GM18519 (cell line): ENCODE measurements around the gene ZNF618.

Experiments used
- ATAC-seq: cut with Tn5 transposase; IDR thresholded peaks from one replicate; pipeline ENCODE4 v1.9.1; 2021; ENCODE audit warnings: mild to moderate bottlenecking, moderate library complexity; ENCODE audit not compliant: unreplicated experiment, low FRiP score

ZNF618 gene

DNA sequence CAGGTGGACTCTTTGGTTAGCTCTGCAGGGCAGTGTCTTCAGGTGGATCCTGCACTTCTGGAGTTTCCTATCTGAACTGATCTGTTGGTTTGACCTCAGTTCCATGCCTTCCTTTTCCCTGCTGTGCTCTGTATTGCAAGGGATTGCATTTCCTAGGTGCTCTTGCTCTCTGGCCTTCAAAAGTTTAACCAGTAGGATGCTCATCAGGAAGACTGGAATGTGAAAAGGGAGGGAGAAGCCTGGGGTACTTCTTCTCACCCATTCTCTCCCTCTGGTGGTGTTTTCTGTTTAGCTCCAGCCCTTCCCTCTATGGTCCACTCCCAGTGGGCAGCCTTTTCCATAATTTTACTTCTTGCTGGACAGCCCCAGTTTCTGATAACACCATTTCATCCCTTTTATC is 78.5 kb downstream of the ZNF618 start:
- no peak for ATAC-seq

DNA sequence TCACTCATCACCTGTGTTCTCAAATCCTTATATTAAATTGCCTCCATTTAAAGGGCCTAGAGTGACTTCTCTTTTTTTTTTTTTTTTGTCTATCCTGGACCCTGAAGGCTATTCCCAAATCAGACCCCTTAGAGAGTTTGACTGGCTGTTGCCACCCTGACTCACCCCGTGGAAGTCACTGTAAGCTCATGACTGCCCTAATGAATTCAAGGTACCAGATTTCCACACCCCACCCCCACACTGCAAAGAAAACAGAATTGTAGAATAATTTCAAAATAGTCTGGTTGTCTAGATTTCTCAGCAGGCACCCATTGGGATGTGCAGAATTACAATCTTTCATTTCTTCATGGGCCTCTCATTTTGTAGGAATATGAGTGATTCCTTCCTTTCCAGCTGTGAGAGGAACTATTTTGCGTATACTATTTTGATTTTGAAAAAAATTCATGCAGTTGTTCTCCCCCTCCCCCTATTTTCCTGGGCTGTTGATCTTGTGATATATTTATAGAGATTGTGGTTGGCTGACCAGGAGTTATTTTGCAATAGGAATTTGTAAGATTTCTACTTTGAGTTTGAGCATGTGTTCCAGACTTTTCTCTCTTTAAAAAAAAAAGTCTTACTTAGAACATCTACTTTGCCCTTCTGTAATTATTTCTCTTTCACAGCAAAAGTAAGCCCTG is 79.1 kb downstream of the ZNF618 start:
- no peak for ATAC-seq

DNA sequence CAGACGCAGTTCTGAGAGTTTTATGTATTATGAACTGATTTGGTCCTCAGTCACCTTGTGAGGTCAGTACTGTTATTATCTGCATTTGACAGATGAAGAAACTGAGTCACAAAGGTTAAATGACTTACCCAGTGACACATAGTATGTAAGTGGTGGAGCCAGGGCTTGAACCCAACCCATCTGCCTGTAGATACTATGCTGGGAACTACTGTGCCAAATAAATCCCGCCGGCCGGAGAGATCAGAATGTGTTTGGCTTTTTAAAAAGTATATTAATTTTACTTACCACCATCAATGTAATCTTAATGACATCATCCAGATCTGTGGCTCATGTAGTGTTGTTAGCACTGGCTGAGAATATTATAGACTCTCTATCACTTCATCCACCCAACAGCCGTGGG is 80.8 kb downstream of the ZNF618 start:
- ATAC-seq, result no peak

DNA sequence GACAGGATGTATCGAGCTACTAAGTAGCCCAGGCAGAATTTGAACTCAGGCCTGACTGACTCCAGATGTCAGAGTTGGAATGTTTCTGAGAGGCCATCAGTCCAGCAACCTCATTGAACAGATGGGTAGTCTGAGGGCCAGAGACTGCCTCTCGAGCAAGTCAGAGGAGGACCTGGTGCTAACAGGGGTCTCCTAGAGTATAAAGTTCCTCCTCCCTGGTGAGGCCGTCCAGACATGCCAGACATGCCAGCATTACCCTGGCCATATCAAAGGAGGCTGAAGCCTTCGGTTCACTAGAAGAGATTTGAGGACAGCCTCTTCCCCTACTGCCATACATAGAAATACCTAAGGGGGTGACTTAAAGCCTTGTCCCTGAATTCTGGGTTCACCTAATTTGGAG is 81.2 kb downstream of the ZNF618 start:
- ATAC-seq, result no peak

DNA sequence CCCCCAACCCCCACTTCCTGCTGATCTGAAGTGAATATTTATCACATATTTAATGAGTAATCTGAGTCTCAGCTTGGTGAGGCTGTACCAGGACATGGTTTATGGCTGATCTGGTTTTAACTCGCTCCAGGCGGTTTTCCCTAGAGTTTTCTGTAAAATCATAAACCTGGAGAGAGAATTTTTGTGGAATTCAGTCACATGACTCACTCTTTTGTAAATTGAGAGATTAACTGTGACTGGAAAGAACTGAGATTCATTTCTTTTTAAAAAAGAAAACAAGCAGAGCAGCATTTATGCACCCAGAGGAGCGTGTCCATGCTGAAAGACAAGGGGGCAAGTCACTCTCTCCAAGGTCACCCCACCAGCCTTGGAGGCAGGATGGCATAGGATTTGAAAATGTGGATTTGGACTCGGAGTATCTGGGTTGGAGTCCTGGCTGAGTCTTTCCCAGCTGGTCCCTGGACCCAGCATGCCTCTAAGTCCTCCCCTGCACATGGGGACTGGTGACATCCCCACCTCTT is 81.8 kb downstream of the ZNF618 start:
- ATAC-seq, result no peak

DNA sequence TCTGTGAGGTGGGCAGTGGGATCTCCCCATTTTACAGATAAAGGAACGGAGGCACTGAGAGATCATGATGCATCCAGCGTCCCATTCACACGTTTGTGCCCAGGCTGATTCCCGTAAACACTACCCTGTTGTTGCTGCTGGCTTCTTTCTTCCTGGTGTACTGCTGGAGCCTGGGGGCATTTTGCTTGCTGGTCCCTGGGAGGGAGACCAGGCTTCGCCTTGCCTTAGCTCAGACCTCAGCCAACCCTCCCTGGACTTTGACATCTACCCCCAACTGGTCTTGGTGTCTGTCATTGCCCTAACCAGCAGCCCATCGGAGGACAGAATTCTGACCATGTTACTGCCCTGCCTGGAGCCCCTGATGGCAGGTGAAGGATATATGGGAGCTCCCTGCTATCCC is 82.4 kb downstream of the ZNF618 start:
- ATAC-seq, result no peak

DNA sequence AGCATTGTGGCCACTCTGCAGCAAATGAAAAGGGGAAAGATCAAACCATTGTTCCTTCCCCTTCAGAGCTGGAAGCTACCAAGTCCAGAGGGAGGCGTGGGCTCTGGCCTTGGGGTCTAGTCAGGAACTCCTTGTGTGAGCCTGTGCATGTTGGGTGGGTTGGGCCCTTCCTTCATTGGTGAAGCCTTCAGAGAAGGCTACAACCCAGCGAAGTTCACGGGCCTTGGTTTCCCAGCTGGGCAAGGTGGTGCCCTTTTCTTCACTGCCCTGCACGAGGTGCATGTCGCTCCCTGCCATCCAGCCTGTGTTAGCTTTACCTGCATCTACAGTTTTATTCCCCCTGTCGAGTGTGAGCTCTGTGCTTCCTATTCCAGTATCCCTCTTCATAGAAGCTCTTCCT is 84.7 kb downstream of the ZNF618 start:
- ATAC-seq, result no peak

DNA sequence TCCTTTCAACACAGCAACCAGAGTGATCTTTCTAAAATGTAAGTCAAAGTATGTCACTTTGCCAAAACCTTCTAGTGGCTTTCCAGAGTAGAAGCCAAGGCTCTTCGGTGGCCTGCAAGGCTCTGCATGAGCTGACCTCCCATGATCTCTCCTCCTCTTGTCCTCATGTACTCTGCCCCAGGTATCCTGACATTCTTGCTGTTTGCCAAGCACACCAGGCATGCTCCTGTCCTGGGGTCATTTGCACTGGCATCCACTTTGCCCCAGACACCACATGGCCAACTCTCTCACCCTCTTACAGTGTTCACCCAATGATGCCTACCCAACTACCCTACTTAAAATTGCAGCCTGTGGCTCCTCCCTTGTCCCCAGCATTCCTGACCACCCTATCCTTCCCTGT is 86.3 kb downstream of the ZNF618 start:
- ATAC-seq, result no peak

DNA sequence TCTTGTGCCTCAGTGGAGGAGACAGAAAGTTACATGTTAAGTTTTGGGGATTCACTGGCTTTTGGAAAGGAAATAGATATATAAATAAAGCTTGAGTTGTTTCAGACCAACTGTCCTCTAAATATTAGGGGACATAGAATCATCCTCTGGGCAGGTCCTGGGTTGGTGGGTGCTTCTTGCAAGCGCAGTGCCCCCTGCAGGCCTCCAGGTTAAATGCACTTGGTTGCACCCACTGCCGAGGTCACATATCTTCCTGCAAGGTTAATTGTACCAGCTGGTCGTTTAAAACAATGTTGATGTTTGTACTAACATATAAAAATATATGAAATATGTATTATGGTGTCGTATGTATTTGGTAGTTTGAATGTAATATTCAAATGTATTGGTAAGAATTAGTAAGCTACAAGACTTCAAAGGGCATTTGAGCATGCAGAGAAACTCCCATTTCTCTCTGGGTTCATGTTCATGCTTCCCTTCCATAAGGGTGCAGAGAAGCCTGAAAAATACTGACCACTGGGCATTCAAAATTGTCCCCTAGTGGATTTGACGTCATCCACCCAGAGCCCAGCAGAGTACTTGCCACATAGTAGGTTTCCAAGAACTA is 87.0 kb downstream of the ZNF618 start:
- ATAC-seq, result no peak

DNA sequence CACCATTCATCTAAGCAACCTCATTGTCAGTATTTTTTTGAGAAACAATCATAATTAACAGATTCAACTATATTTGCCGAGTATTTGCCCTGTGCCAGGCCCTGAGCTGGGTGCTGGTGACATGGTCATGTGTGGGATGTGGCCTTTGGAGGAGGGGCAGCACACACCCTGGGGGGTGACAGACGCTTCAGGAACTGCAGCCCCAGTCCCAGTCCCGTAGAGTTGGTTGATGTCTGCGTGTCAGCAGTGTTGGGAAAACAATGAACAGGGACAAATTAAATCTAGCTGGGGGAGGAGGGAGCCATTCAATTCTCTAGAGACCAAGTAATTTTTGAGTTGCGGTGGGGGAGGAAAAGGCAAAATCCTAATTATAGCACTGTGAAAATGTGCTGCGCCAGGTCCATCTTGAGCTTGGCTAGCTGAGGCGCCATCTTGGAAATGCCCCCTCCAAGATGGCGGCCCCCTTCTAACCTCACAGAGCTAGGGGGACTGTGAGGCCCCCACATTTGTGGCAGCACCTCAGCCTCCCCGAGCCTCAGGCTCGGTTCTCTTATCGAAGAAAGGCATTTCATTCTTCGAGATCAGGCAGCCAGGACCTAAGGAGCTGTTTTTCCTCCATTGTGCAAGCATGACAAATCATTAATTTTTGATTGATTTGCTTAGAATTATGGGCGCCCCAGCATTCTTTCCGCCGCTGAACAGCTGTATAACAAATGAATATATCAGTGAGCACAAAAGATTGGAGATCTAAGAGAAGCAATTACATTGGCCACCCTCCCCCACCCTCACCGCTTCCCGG is 87.8 kb downstream of the ZNF618 start:
- no peak for ATAC-seq

DNA sequence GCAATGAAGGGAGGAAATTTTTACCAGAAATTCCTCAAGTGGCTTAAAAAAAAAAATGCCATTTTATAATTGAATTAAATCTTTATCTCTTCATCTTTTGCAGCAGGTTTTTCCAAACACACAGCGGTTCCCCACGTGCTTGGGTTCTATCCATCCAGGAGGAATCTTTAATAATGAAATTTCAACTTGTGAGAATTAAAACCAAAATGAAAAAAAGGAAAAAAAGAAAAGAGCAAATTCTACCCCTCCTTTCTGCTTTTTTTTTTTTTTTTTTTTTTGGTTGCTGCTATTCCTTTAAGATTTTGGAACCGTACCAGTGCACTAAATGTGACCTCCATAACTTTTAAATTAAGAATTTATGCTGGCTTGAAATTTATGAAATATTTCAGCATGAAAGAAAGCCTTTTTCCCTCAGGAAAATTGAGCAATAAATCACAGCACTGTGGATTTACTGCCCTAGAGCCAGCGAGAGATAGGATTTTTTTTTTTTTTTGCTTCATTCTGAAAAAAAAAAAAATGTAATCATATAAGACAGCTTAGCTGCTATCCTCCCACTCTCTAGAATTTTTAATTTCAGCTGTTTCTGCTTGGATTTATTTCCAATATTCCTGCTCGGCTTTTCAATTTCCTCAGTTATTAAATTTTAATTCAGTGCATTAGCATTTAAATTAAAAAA is 88.5 kb downstream of the ZNF618 start:
- ATAC-seq, result no peak

DNA sequence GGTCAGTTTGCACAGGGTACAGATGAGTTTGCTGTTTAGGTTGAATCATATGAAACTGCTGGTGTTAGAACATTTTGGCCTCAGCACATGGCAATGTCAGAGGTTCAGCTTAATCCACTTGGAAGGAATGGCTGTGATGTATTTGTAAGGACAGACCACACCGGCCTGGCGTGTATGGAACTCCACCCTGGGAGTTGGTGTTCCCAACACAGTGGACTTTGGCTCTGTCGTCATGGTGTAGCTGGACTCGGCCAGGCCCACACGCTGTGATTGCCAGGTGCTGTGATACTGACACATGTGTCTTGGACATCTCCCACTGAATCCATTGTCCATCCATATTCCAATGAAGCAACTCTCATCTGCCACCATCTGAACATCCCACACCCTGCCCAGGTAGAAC is 90.3 kb downstream of the ZNF618 start:
- ATAC-seq, result no peak

DNA sequence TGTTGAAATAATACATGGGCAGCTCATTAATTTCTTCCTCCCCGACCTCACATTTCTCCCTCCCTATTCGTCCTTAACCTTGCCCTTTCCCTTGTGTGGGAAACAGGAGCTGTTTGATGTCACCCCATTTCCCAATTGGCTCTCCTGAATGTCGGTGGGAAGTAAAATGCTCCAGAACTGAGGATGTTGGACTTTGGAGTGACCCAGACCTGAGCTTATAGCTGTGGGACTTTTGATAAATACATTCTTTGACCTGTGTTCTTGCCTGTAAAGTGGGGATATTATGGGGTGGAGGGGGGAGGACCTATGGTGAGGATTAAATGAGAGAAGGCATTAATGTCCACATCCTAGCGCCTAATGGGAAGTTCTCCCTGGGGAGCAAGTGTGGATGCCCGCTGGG is 91.3 kb downstream of the ZNF618 start:
- ATAC-seq, result no peak

DNA sequence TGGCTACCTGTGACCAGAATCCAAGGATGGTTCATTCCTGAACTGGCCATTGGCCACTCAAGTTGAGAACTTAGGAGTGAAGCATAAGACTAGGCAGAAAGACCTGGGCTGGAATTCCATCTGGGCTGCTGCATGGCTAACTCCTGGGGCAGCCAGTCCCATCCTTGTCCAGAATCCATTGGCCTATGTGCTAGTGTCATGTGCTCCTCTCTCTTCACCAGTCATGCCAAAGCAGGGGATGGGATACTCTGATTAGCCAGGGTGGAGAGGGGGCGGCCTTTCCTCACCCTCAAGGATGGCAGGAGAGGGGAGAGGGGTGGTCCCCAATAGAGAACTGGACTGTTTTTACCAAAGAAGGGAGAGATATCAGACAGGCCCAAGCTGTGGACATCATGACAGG is 93.2 kb downstream of the ZNF618 start:
- no peak for ATAC-seq

DNA sequence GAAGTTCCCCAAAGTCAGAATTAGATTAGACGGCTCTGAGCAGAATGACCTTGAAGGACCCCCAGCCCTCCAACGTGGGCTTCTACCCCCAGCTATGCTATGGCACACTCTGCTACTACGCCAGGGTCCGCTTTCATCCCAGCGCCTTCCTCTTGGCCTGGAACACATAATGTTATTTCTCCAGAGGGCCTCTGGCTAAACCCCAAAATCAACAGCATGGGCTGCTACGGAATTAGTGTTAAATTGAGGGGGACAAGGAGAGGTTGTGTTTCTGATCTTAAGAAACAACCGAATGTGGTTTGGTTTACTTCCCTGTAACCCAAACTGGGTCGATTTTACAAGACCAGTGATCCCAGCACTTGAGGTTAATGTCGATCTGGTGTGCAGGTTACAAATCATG is 97.1 kb downstream of the ZNF618 start:
- no peak for ATAC-seq

DNA sequence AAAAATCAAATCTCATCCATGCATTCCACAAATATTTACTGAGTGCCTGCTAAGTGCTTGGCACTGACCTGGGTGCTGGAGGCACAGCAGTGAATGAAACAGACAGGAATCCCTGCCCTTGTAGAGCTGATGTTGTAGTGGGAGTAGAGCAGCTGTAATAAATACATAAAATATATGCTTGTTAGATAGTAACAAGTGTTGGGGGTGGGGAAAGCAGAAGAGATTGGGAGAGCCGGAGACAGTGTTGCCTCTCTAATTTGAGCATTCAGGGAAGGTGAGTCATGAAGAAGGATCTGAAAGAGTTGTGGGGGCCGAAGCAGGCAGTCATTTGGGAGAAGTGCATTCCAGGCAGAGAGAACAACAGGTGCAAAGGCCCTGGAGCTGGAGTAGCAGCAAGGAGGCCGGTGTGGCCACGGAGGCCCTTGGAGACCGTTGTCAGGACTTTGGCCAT is 97.9 kb downstream of the ZNF618 start:
- ATAC-seq, result no peak

DNA sequence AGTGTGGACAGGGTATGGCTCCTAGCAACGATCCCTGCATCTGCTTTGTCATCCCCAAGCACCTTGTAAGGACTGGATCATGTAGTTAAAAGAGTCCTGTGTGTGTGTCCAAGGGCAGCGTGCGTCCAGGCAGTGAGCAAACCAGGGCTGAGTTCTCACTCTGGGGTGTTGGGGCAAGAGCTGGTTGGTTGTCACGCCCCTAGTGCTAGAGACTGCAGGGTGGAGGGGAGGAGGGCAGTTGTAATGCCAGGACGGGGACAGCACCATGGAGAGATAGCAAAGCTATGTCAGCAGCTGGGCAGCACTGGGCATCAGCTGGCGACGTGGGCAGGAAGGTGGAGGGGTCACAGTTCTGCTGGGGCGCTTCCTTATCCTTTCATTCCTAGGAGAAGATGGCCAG is 100.8 kb downstream of the ZNF618 start:
- no peak for ATAC-seq

DNA sequence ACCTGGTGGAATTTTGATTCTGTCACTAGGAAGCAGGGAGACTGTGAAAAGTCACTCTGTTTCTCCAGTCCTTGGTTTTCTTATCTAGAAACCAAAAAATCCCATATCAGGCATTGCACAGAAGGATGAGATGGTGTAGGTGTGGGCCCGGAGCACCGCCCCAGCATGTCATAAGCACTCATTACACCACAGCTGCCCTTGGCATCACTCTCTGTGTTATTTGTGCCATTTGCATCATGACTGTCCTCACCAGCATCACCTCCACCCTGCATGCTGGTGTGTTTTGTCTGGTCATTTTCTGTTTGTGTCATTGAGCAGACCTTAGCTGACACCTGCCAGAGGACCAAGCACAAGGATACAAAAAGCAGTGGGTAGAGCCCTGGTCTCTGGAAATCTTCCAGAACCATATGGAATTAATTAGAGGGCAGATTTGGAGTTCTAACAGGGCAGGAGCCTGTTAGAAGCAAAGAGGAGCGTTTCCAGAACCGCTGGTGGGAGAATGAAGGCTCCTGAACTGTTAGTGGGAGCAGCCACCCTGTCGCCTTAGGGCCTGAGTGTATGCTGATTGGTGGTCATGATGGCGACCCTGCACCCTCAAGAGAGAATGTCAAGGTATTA is 102.7 kb downstream of the ZNF618 start:
- ATAC-seq, result no peak

DNA sequence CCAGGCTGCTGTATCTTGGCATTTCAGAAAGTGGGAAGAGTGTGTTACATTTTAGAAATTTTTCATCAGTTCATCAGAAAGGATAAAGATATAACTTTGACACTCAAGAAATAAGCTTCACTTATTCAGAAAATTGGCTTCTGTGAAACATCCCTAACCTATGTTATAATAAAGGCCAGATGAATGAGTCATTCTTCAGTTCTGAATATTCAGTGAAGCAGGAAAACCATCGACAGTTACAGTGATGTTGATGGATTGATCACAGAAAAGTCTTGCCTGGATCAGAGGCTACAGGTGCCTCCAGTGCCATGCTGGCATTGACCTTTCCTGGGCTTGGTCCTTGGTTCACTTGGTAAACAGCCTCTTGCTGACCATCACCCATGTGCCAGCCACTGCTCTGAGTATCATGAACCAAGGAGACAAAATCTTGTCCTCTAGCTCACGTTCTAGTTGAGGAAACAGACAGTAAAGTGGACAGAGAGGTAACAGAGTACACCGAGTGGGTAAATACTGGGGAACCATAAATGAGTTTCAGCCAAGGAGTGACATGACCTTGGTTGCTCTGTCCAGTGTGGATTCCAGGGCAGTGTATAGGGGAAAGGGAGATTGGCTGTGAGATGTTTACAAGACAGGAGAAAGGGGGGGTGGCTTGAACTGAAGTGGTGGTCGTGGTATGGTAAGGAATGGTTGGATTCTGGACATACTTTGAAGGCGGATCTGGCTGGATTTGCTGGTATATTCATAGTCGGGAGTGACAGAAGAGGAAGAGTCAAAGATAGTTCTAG is 103.4 kb downstream of the ZNF618 start:
- ATAC-seq, result no peak
